Measurements from ENCODE around the gene ESPNL.

ESPNL gene

DNA sequence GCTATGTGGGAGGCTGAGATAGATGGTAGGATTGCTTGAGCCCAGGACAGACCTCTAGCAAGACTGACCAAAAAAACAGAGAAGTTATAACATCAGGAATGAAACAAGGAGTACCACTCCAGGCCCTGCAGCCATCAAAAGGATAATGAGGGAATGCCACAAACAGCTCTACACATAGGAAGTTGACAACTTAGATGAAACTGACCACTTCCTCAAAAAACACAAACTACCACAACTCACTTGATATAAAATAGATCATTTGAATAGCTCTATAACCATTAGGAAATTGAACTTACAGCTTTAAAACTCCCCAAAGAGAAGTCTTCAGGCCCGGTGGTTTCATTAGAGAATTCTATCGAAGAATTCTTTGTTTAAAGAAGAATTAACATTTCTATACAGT lies 12.9 kb upstream of the ESPNL start:
- no peak overlapping the region for H3K27ac ChIP-seq (ENCODE audit: low read depth, low read length)
- H3K4me1 ChIP-seq (ENCODE audit: control insufficient read depth in 5 of 5, insufficient read depth in 5 of 5, low read length in 5 of 5), result no peaks in the 10 kb centered on the region
- no peak overlapping the region for H3K4me3 ChIP-seq (ENCODE audit: low read depth in 1 of 5, low read length in 5 of 5)
- no peaks in the 10 kb centered on the region for H3K9me3 ChIP-seq (ENCODE audit: control insufficient read depth in 5 of 5, low read length in 5 of 5)
- no peak overlapping the region for H3K9ac ChIP-seq (ENCODE audit: low read length in 5 of 5)
- H3K36me3 ChIP-seq (ENCODE audit: control insufficient read depth in 5 of 5, insufficient read depth in 5 of 5, low read length in 5 of 5), result peaks cover 0 to 24% (median 18%) of the 10 kb centered on the region in 5 donors
- H3K27me3 ChIP-seq (ENCODE audit: control insufficient read depth in 5 of 5, insufficient read depth in 4 of 5, low read length in 5 of 5), result no peaks in the 10 kb centered on the region

DNA sequence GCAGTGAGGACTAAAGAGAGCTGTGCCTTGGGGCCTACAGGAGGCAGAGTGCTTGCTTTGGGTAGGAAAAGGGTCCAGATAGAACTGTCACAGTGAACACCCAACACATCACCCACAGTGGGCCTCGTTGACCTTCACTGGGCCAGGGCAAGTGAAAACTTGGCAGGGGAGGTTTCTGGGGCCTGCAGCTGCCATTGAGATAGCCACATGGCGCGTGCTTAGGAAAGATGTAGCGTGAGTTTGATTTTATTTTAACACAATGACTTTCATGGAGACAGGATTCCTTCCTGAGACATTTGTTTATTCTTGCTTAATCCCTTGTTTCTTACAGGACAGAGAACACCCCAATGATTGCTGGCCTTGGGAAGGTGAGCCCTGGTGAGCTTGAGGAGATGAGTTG lies 9.3 kb upstream of the ESPNL start:
- H3K4me1 ChIP-seq (ENCODE audit: control insufficient read depth in 5 of 5, insufficient read depth in 5 of 5, low read length in 5 of 5), result no peaks in the 10 kb centered on the region

DNA sequence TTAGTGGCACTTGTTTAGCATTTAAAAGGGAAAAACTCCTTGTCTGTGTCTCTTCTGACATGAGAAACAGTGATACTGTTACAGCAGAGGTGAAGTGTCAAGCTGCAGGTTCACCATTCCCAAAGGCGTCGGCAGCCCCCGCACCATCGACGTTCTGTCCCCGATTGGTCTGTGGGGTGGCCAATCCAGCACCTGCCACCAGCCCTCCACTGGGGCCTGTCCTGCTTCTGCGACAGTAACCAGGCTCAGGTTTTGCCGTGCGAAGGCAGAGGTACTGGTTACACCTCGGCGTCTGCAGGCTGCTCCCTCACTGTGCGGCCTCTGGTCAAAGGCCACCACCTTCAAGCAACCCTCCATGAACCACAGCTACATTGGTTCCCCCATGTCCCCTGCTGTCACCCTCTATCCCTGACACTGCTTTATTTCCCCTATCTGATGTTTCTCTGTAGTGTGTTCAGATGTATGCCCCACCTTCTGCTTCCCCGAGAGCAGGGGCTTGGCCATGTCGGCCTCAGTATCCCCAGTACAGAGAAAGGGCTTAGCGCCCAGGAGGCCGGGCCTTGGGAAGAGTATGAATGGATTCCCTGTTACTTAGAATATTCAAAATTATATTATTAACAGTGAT lies 8.6 kb upstream of the ESPNL start:
- no peak overlapping the region for H3K9ac ChIP-seq (ENCODE audit: low read length in 5 of 5)

More for the DNA sequence above, 9.3 kb upstream of the ESPNL start:
- no peak overlapping the region for H3K27ac ChIP-seq (ENCODE audit: low read depth, low read length)
- H3K4me3 ChIP-seq (ENCODE audit: low read depth in 1 of 5, low read length in 5 of 5), result no peak overlapping the region
- peaks cover 0 to 8% (median 0%) of the 10 kb centered on the region in 5 donors for H3K36me3 ChIP-seq (ENCODE audit: control insufficient read depth in 5 of 5, insufficient read depth in 5 of 5, low read length in 5 of 5)
- H3K9me3 ChIP-seq (ENCODE audit: control insufficient read depth in 5 of 5, low read length in 5 of 5), result no peaks in the 10 kb centered on the region
- no peak overlapping the region for H3K9ac ChIP-seq (ENCODE audit: low read length in 5 of 5)
- no peaks in the 10 kb centered on the region for H3K27me3 ChIP-seq (ENCODE audit: control insufficient read depth in 5 of 5, insufficient read depth in 4 of 5, low read length in 5 of 5)

DNA sequence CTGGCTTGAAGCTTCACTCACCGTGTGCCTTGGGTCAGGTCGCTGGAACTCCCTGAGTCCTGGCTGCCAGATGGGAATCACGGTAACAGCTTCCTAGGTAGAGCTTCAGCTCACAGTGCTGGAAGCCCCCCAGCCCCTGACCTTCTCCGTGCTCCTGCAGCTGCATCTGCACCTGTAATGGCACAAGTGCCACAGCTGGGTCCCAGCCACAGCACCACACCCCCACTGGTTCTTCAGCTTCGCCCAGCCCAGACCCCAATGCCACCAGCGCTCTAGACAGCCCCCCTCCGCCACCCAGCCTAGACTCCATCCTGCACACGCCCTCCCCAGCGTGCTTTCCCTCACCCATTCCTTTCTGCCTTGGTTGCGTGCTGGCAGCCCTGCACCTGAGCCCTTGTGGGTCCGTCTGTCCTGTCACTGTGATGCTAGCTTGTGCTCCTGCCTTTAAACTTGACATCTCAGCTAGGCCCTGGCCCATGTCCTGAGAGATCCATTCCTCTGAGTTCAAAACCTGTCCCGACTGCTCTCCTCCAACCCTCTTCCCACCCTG lies 7.6 kb upstream of the ESPNL start:
- no peaks in the 10 kb centered on the region for H3K9me3 ChIP-seq (ENCODE audit: control insufficient read depth in 5 of 5, low read length in 5 of 5)
- no peak overlapping the region for H3K4me3 ChIP-seq (ENCODE audit: low read depth in 1 of 5, low read length in 5 of 5)
- no peaks in the 10 kb centered on the region for H3K27me3 ChIP-seq (ENCODE audit: control insufficient read depth in 5 of 5, insufficient read depth in 4 of 5, low read length in 5 of 5)
- no peak overlapping the region for H3K27ac ChIP-seq (ENCODE audit: low read depth, low read length)
- H3K9ac ChIP-seq (ENCODE audit: low read length in 5 of 5), result no peak overlapping the region
- peaks cover 0 to 8% (median 0%) of the 10 kb centered on the region in 5 donors for H3K36me3 ChIP-seq (ENCODE audit: control insufficient read depth in 5 of 5, insufficient read depth in 5 of 5, low read length in 5 of 5)
- H3K4me1 ChIP-seq (ENCODE audit: control insufficient read depth in 5 of 5, insufficient read depth in 5 of 5, low read length in 5 of 5), result no peaks in the 10 kb centered on the region

More for the DNA sequence above, 8.6 kb upstream of the ESPNL start:
- no peaks in the 10 kb centered on the region for H3K4me1 ChIP-seq (ENCODE audit: control insufficient read depth in 5 of 5, insufficient read depth in 5 of 5, low read length in 5 of 5)
- no peaks in the 10 kb centered on the region for H3K9me3 ChIP-seq (ENCODE audit: control insufficient read depth in 5 of 5, low read length in 5 of 5)
- H3K4me3 ChIP-seq (ENCODE audit: low read depth in 1 of 5, low read length in 5 of 5), result no peak overlapping the region
- H3K27ac ChIP-seq (ENCODE audit: low read depth, low read length), result no peak overlapping the region
- H3K36me3 ChIP-seq (ENCODE audit: control insufficient read depth in 5 of 5, insufficient read depth in 5 of 5, low read length in 5 of 5), result peaks cover 0 to 8% (median 0%) of the 10 kb centered on the region in 5 donors
- H3K27me3 ChIP-seq (ENCODE audit: control insufficient read depth in 5 of 5, insufficient read depth in 4 of 5, low read length in 5 of 5), result no peaks in the 10 kb centered on the region

DNA sequence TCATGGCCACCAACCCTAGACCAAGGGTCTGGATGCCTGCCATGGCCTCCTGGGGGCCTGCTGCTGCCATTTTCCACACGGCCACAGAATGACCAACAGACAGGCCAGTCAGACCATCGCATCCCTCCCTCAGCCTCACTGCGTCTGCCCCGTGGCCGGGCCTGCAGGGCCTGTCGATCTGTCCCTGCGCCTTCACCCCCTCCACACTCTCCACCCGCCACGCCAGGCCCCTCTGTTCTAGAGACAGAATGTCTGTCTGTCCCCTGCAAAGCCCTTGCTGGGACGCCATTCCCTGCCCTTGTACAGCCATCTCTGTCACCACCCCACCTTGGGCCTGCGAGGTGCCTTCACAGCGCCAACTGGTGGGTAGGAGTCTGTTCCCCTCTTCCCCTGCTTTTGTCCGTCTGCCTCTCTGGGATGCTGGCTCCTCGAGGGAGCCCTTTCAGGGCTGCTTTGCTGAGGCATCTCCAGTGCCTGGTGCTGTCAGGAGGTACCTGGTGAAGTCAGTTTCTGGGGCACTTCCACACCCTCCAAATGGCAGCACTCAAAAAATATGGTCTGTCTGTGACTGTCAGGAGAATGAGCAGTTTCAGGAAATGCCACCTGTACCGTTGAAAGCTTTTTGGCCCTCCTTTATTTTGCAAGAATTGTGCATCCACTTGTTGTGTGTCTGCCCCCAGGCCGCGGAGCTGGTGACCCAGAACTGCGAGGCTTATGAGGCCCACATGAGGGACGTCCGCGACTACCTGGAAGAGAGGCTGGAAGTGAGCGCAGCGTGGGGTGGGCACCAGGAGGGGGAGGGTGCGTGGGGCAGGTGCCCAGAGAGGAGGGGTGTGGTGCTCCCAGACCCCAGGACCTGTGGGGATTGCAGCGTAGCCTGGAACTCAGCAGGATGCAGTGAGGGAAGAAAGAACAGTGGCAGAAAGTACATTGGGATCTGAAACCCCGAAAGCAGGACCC lies 6.7 kb upstream of the ESPNL start:
- peaks cover 0 to 5% (median 0%) of the 10 kb centered on the region in 5 donors for H3K4me1 ChIP-seq (ENCODE audit: control insufficient read depth in 5 of 5, insufficient read depth in 5 of 5, low read length in 5 of 5)
- no peaks in the 10 kb centered on the region for H3K27me3 ChIP-seq (ENCODE audit: control insufficient read depth in 5 of 5, insufficient read depth in 4 of 5, low read length in 5 of 5)
- H3K27ac ChIP-seq (ENCODE audit: low read depth, low read length), result no peak overlapping the region
- H3K4me3 ChIP-seq (ENCODE audit: low read depth in 1 of 5, low read length in 5 of 5), result no peak overlapping the region
- H3K9ac ChIP-seq (ENCODE audit: low read length in 5 of 5), result no peak overlapping the region
- H3K36me3 ChIP-seq (ENCODE audit: control insufficient read depth in 5 of 5, insufficient read depth in 5 of 5, low read length in 5 of 5), result peaks cover 0 to 8% (median 0%) of the 10 kb centered on the region in 5 donors
- H3K9me3 ChIP-seq (ENCODE audit: control insufficient read depth in 5 of 5, low read length in 5 of 5), result no peaks in the 10 kb centered on the region

DNA sequence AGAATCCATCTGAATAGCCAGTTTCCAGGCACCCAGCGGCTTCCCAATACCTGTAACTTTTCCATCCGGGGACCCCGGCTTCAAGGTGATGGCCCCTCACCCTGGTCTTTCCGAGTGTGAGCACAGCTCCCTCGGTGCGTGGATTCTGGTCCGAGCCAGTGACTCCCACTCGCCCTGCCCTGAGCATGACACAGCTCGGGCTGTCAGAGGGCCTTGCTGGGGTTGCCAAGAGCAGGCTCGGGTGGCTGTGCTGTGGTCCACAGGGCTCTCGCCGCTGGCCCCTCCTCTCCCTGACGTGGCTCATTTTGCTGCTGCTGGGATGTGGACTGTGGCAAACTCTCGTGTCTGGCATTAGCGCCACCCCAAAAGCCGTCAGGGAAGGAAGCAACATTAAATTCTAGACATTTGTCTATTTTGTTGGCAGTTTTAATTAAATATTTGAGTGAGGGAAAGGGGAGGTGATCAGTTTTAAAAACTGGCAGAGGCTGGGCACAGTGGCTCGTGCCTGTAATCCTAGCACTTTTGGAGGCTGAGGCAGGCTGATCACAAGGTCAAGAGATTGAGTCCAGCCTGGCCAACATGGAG lies 5.6 kb upstream of the ESPNL start:
- peaks cover 0 to 8% (median 0%) of the 10 kb centered on the region in 5 donors for H3K36me3 ChIP-seq (ENCODE audit: control insufficient read depth in 5 of 5, insufficient read depth in 5 of 5, low read length in 5 of 5)
- H3K9me3 ChIP-seq (ENCODE audit: control insufficient read depth in 5 of 5, low read length in 5 of 5), result no peaks in the 10 kb centered on the region
- no peaks in the 10 kb centered on the region for H3K27me3 ChIP-seq (ENCODE audit: control insufficient read depth in 5 of 5, insufficient read depth in 4 of 5, low read length in 5 of 5)
- H3K27ac ChIP-seq (ENCODE audit: low read depth, low read length), result no peak overlapping the region
- H3K4me3 ChIP-seq (ENCODE audit: low read depth in 1 of 5, low read length in 5 of 5), result no peak overlapping the region
- peaks cover 0 to 15% (median 4%) of the 10 kb centered on the region in 5 donors for H3K4me1 ChIP-seq (ENCODE audit: control insufficient read depth in 5 of 5, insufficient read depth in 5 of 5, low read length in 5 of 5)
- H3K9ac ChIP-seq (ENCODE audit: low read length in 5 of 5), result no peak overlapping the region

DNA sequence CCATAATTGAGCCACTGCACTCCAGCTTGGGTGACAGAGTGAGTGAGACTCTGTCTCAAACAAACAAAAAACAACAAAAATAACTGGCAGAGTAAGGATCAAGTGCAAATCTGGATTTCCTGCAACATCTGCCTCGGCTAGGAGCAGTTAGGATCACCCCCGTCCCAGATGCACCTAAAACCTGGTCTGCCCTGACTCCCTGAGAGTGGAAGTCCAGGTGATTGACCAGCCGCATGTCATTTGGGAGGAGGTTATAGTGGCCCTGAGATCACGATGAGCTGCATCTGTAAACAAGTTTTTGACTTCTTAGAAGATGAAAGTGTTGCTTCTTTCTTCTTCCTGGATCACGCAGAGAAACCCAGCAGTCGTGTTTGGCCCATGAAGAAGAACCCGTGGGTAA lies 5.0 kb upstream of the ESPNL start:
- H3K9ac ChIP-seq (ENCODE audit: low read length in 5 of 5), result no peak overlapping the region
- no peaks in the 10 kb centered on the region for H3K27me3 ChIP-seq (ENCODE audit: control insufficient read depth in 5 of 5, insufficient read depth in 4 of 5, low read length in 5 of 5)
- H3K36me3 ChIP-seq (ENCODE audit: control insufficient read depth in 5 of 5, insufficient read depth in 5 of 5, low read length in 5 of 5), result peaks cover 0 to 8% (median 0%) of the 10 kb centered on the region in 5 donors
- no peak overlapping the region for H3K27ac ChIP-seq (ENCODE audit: low read depth, low read length)
- peaks cover 0 to 18% (median 4%) of the 10 kb centered on the region in 5 donors for H3K4me1 ChIP-seq (ENCODE audit: control insufficient read depth in 5 of 5, insufficient read depth in 5 of 5, low read length in 5 of 5)
- no peak overlapping the region for H3K4me3 ChIP-seq (ENCODE audit: low read depth in 1 of 5, low read length in 5 of 5)
- no peaks in the 10 kb centered on the region for H3K9me3 ChIP-seq (ENCODE audit: control insufficient read depth in 5 of 5, low read length in 5 of 5)

DNA sequence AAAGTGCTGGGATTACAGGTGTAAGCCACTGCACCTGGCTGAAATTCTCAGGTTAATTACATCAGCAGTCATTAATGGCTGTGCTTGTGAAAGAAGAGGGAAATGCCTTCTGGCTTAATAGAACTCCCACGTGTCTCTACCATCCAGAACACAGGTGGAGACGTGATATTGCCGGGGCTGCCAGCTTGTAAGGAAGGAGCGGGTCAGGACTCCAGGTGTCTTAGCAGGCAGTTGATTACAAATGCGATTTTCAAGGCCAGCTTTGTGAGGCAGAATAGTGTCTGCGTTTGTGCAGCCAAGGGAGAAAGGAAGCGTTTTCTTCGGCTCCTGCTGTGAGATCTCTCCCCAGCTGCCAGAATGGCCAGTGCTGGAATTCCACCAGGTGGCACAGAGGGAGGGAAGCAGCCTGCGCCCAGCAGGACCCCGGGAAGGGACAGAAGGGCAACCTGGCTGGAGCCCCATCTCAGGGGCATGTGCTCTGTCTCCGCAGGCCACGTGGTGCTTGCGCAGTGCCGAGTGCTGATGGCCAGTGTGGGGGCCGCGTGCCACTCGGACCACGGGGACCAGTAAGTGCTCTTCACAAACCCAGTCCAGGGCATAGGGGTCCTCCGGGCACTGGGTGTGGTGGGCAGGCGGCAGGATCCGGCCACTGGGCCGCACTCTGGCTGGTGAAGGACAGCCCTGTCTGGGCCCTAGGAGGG lies 3.7 kb upstream of the ESPNL start:
- Histone ChIP-seq H3K27ac (ENCODE audit: low read depth, low read length) (no peak overlapping the region), H3K4me1 (ENCODE audit: control insufficient read depth in 5 of 5, insufficient read depth in 5 of 5, low read length in 5 of 5) (peaks cover 0 to 18% (median 4%) of the 10 kb centered on the region in 5 donors), H3K4me3 (ENCODE audit: low read depth in 1 of 5, low read length in 5 of 5) (no peak overlapping the region), H3K36me3 (ENCODE audit: control insufficient read depth in 5 of 5, insufficient read depth in 5 of 5, low read length in 5 of 5) (peaks cover 0 to 7% (median 0%) of the 10 kb centered on the region in 5 donors), H3K9me3 (ENCODE audit: control insufficient read depth in 5 of 5, low read length in 5 of 5) (no peaks in the 10 kb centered on the region), H3K9ac (ENCODE audit: low read length in 5 of 5) (no peak overlapping the region), H3K27me3 (ENCODE audit: control insufficient read depth in 5 of 5, insufficient read depth in 4 of 5, low read length in 5 of 5) (no peaks in the 10 kb centered on the region)

DNA sequence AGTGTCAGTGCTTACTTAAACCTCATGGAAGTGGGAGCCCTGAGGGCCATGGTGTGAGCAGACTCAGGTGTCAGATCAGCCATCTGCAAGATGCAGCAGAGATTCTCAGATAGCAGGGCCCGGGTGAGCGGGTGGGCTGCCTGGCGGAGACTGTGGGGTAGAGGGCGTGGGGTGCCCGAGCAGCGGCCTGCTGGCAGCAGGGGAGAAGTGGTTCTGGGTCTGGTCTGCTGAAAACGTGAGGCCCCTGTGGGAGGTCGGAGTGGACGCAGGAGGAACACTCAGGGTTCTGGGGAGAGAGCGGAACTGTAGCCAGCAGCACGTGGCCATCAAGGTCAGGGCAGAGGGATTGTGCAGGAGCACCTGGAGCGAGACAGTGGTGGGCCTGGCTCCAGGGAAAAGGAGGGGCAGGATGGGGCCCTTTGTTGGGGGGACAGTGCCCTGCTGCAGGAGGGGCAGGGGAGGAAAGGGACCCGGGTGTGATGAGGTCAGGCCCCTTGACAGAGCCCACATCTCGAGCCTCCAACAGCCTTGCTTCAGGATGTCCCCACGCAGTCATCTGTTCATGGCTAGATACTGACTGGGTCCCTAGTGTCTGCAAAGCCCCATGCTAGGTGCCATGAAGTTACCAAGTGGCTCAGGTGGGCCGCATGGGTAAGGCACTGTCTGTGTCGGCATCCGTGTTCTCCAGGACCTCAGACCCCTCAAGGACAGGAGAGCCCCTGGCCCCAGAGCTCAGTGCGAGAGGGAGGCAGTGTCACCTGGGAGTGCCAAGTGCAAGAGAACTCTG lies 2.7 kb upstream of the ESPNL start:
- Histone ChIP-seq H3K27me3 (ENCODE audit: control insufficient read depth in 5 of 5, insufficient read depth in 4 of 5, low read length in 5 of 5) (peaks cover 0 to 4% (median 0%) of the 10 kb centered on the region in 5 donors), H3K4me3 (ENCODE audit: low read depth in 1 of 5, low read length in 5 of 5) (no peak overlapping the region), H3K4me1 (ENCODE audit: control insufficient read depth in 5 of 5, insufficient read depth in 5 of 5, low read length in 5 of 5) (peaks cover 0 to 18% (median 4%) of the 10 kb centered on the region in 5 donors), H3K9ac (ENCODE audit: low read length in 5 of 5) (no peak overlapping the region), H3K27ac (ENCODE audit: low read depth, low read length) (no peak overlapping the region), H3K9me3 (ENCODE audit: control insufficient read depth in 5 of 5, low read length in 5 of 5) (no peaks in the 10 kb centered on the region), H3K36me3 (ENCODE audit: control insufficient read depth in 5 of 5, insufficient read depth in 5 of 5, low read length in 5 of 5) (peaks cover 0 to 4% (median 0%) of the 10 kb centered on the region in 5 donors)
